ENCODE data around the gene TFEB.

The TFEB gene

GRCh38 chr6:41670703-41671360 lies 64.6 kb downstream of the TFEB start:
- no peak for TF ChIP-seq CTCF (IDR thresholded peaks at IDR 0.05)
- H3K4me3 ChIP-seq = no peak overlapping the region
- no peak overlapping the region for H3K27ac ChIP-seq
- no peak for DNase-seq (ENCODE audit: low spot score)

DNA sequence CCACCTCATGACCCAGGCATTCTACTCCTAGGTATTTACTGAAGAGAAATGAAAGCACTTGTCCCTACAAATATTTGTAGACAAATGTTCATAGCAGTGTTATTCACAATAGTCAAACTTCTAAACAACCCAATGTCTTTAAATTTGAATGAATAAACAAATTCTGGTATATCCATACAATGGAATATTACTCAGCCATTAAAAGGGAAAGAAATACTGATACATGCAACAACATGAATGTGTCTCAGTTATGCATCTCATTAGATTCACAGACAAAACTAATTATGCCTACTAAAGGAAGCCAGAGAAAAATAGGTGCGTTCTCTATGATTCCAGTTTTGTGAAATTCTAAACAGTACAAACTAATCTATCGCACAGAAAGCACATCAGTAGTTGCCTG lies 66.4 kb downstream of the TFEB start:
- no peak for DNase-seq (ENCODE audit: low spot score)
- no peak for TF ChIP-seq CTCF (IDR thresholded peaks at IDR 0.05)
- Histone ChIP-seq H3K27ac (no peak overlapping the region), H3K4me3 (no peak overlapping the region)

DNA sequence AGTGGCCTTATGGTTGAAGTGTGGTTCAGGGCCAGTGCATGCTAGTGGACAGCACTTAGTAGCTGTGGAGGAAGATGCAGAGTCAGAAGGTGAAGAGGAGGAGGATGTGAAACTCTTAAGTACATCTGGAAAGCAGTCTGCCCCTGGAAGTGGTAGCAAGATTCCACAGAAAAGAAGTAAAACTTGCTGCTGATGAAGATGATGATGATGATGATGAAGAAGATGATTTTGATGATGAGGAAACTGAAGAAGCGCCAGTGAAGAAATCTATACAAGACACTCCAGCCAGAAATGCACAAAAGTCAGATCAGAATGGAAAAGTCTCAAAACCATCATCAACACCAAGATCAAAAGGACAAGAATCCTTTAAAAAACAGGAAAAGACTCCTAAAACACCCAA lies 68.2 kb downstream of the TFEB start:
- H3K27ac ChIP-seq = no peak overlapping the region
- DNase-seq (ENCODE audit: low spot score) = no peak
- TF ChIP-seq CTCF (IDR thresholded peaks at IDR 0.05) = no peak
- no peak overlapping the region for H3K4me3 ChIP-seq

GRCh38 chr6:41664271-41664670 lies 71.1 kb downstream of the TFEB start:
- no peak for DNase-seq (ENCODE audit: low spot score)
- Histone ChIP-seq H3K27ac (no peak overlapping the region), H3K4me3 (no peak overlapping the region)
- TF ChIP-seq CTCF (IDR thresholded peaks at IDR 0.05) = no peak

DNA sequence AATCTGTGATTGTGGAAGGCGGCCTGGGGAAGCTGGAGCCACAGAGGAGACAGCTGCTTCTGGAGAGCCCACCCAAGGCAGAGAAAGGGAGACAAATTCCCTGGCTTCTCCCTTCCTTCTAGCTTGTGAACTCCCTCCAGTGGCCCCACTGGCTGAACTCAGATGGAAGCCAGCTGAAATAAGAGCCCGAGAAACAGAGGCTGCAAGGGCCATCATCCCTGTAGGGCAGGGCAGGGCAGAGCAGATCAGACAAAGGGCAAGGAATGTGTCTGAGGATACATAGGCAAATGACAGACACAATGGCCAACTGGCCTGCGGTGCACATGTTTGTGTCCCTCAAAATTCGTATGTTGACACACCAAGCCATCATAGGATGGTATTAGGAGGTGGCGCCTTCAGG lies 71.8 kb downstream of the TFEB start:
- Histone ChIP-seq H3K27ac (no peak overlapping the region), H3K4me3 (no peak overlapping the region)
- no peak for DNase-seq (ENCODE audit: low spot score)
- no peak for TF ChIP-seq CTCF (IDR thresholded peaks at IDR 0.05)

GRCh38 chr6:41659935-41660334 lies 75.5 kb downstream of the TFEB start:
- H3K27ac ChIP-seq = no peak overlapping the region
- no peak for DNase-seq (ENCODE audit: low spot score)
- no peak for TF ChIP-seq CTCF (IDR thresholded peaks at IDR 0.05)
- H3K4me3 ChIP-seq = no peak overlapping the region

DNA sequence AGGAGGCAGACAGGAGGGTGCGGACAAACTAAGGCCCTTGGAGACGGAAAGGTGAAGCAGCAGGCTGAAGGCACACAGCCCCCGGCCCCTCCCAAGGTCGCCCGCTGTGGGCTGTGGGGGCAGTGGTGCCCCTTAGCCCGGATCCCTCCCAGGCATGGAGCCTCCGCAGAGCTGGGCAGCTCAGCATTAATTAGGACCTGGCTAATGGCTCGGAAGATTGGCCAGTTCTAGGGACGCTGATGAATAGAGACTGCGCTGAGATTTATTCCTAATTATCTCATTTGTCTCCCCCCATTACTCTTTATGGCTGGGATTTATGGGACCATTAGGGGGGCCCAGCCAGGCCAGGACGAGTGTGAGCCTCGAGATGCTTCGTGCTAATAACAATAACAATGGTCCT lies 76.8 kb downstream of the TFEB start:
- Histone ChIP-seq H3K4me3 (no peak overlapping the region), H3K27ac (no peak overlapping the region)
- no peak for TF ChIP-seq CTCF (IDR thresholded peaks at IDR 0.05)
- no peak for DNase-seq (ENCODE audit: low spot score)

Measured in coronary artery (tissue), 2 donors.